Karpas-422 (cell line): ENCODE data around the gene PAK1IP1. TPM values are rescaled to one million over a fixed set of nuclear protein-coding genes. Genes with fewer than 3 reads are reported as not detected.

Experiments
- DNase-seq: peaks from one replicate; pipeline ENCODE4 v3.0.0-alpha.2; 2015
- H2AFZ ChIP-seq: fragments of 200-600 bp; sonication (generic); 2 replicates; pipeline ENCODE4 v1.6.1; 2014; ENCODE audit warnings: antibody characterized with exemption, low read length, mixed read lengths
- H3K27ac ChIP-seq: fragments of 200-600 bp; sonication (generic); 2 replicates; pipeline ENCODE4 v1.5.1; 2014; ENCODE audit warnings: mild to moderate bottlenecking, low read length, moderate library complexity
- H3K27me3 ChIP-seq: fragments of 200-600 bp; sonication (generic); 2 replicates; pipeline ENCODE4 v1.6.1; 2014; ENCODE audit warnings: low read length, mixed read lengths
- H3K36me3 ChIP-seq: fragments of 200-600 bp; sonication (generic); 2 replicates; pipeline ENCODE4 v1.6.1; 2014; ENCODE audit warnings: low read length, mixed read lengths; ENCODE audit not compliant: insufficient read depth
- H3K4me1 ChIP-seq: fragments of 200-600 bp; sonication (generic); 2 replicates; pipeline ENCODE4 v1.6.1; 2014; ENCODE audit warnings: mild to moderate bottlenecking, low read length, mixed read lengths
- H3K4me2 ChIP-seq: fragments of 200-600 bp; sonication (generic); 2 replicates; pipeline ENCODE4 v1.6.1; 2014; ENCODE audit warnings: low read length, low read depth, mild to moderate bottlenecking; ENCODE audit not compliant: poor library complexity, severe bottlenecking
- H3K4me3 ChIP-seq: fragments of 200-600 bp; sonication (generic); 2 replicates; pipeline ENCODE4 v1.5.1; 2014; ENCODE audit warnings: mild to moderate bottlenecking, antibody characterized with exemption, low read length, mixed read lengths
- H3K79me2 ChIP-seq: fragments of 200-600 bp; sonication (generic); 2 replicates; pipeline ENCODE4 v1.6.1; 2014; ENCODE audit warnings: mild to moderate bottlenecking, low read length, mixed read lengths
- H3K9ac ChIP-seq: fragments of 200-600 bp; sonication (generic); 2 replicates; pipeline ENCODE4 v1.6.0; 2014; ENCODE audit warnings: low read length
- H3K9me2 ChIP-seq: fragments of 200-600 bp; sonication (generic), shearing (Covaris generic); replicated peaks from 2 replicates; pipeline ENCODE4 v1.6.0; 2014; ENCODE audit warnings: mild to moderate bottlenecking, low read length, moderate library complexity; ENCODE audit not compliant: insufficient read depth
- H3K9me3 ChIP-seq: fragments of 300-700, 200-600 bp; sonication (generic); 2 replicates; pipeline ENCODE4 v1.6.1; 2014; ENCODE audit warnings: low read length, mixed read lengths
- H4K20me1 ChIP-seq: fragments of 200-600 bp; sonication (generic); 2 replicates; pipeline ENCODE4 v1.6.1; 2014; ENCODE audit warnings: mild to moderate bottlenecking, antibody characterized with exemption, low read length, low read depth; ENCODE audit not compliant: insufficient read depth
- total RNA-seq: library from RNA; depleted of rRNA; stranded (reverse); fragments of >200 nt; shearing (Covaris generic); gene quantifications from 2 replicates; pipeline ENCODE4 v1.2.3, GENCODE V29; 2014; ENCODE audit warnings: low replicate concordance

PAK1IP1 gene
- total RNA-seq, 1 experiment from 2014 or later, result 14.3 TPM

DNA sequence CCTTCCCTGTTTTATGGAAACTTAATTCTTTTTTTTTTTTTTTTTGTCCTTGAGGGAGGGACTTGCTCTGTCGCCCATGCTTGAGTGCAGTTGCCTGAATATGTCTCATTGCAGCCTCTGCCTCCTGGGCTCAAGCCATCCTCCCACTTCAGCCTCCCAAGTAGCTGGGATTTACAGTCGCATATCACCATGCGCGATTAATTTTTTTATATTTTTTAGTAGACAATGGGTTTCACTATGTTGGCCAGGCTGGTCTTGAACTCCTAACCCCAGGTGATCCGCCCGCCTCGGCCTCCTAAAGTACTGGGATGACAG is 28.8 kb downstream of the PAK1IP1 start:
- Histone ChIP-seq H3K79me2 (peaks cover 37% of the 10 kb centered on the region), H3K27me3 (no peaks in the 10 kb centered on the region), H3K27ac (peak overlapping the region; percentile 74), H2AFZ (peak overlapping the region; percentile 80), H3K4me1 (peaks cover 25% of the 10 kb centered on the region), H3K36me3 (peaks cover 5% of the 10 kb centered on the region; the same call in 1 of the 2 replicates), H3K9me3 (no peaks in the 10 kb centered on the region; the same call in 1 of the 2 replicates), H3K4me2 (peak overlapping the region; percentile 90), H3K9ac (peak overlapping the region; percentile 79), H3K4me3 (peak overlapping the region; percentile 78), H3K9me2 (no peaks in the 10 kb centered on the region), H4K20me1 (no peaks in the 10 kb centered on the region)
- DNase-seq, result peak; percentile 60

DNA sequence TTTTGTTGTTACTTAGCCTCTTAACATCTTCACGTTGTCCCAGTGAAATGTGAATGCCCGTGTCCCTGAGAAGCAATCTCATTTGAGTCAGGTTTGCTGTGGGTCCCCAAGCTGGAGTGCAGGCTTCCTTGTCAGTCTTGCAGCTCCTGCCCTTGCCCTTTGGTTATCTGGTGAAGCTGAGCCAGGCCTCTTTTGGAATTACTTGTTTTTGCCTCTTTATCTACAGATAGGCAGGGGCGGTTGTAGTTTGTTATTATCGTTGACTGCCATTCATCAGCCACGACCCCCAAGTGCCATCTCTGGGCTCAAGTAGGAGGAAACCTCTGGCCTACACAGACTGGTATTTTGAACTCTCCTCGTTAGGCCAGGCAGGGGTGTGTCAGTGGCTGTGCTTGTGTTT is 30.3 kb downstream of the PAK1IP1 start:
- H3K4me2 ChIP-seq, result peak overlapping the region; percentile 90
- no peaks in the 10 kb centered on the region for H4K20me1 ChIP-seq
- H3K9me3 ChIP-seq, result no peaks in the 10 kb centered on the region
- DNase-seq, result no peak
- no peaks in the 10 kb centered on the region for H3K27me3 ChIP-seq
- H3K36me3 ChIP-seq, result peaks cover 10% of the 10 kb centered on the region; the same call in 1 of the 2 replicates
- H3K9ac ChIP-seq, result no peak overlapping the region
- H3K4me3 ChIP-seq, result no peak overlapping the region
- no peaks in the 10 kb centered on the region for H3K9me2 ChIP-seq
- H3K27ac ChIP-seq, result no peak overlapping the region
- H3K79me2 ChIP-seq, result peaks cover 37% of the 10 kb centered on the region
- no peak overlapping the region for H2AFZ ChIP-seq
- peaks cover 25% of the 10 kb centered on the region for H3K4me1 ChIP-seq

DNA sequence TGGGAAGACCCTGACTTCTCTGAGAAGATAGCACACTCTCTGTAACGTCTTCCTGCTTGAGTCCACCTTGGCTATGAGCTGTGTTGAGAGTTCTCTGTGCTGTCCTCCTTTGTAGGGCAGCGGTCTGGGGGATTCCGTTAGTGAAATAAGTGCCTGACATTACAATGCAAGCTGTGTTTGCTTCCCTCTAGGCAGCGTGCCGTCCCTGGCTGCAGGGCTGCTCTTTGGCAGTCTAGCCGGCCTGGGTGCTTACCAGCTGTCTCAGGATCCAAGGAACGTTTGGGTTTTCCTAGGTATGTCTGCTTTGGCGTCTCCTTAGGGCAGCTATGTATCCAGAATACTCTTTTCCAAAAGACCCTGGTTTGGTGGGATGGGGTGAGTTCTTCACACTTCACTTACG is 30.9 kb downstream of the PAK1IP1 start:
- H3K27ac ChIP-seq, result no peak overlapping the region
- peaks cover 16% of the 10 kb centered on the region; the same call in 1 of the 2 replicates for H3K36me3 ChIP-seq
- peaks cover 37% of the 10 kb centered on the region for H3K79me2 ChIP-seq
- H4K20me1 ChIP-seq, result no peaks in the 10 kb centered on the region
- H3K27me3 ChIP-seq, result no peaks in the 10 kb centered on the region
- H2AFZ ChIP-seq, result no peak overlapping the region
- no peak overlapping the region for H3K9ac ChIP-seq
- H3K9me3 ChIP-seq, result no peaks in the 10 kb centered on the region
- DNase-seq, result no peak
- H3K4me2 ChIP-seq, result no peak overlapping the region
- H3K4me1 ChIP-seq, result peaks cover 23% of the 10 kb centered on the region
- H3K9me2 ChIP-seq, result no peaks in the 10 kb centered on the region
- no peak overlapping the region for H3K4me3 ChIP-seq

DNA sequence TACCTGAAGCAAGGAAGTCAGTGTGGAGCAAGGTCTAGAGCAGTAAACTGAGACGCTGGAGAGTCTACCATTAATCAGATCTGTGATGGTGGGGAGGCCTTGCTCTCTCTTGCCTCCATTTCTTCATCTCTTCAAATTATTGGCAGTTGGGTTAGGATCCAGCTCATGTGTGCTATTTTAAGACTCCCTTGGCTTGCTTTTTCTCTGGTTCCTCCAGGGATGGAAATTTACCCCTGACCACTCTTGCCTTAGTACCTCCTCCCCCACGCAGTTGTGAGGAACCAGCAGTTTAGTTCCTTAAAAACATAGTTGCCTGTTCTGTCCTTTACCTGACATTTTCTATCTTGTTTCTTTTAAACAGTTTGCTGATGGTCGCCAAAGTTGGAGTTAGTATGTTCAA is 35.5 kb downstream of the PAK1IP1 start:
- Histone ChIP-seq H2AFZ (no peak overlapping the region), H4K20me1 (no peaks in the 10 kb centered on the region), H3K9me3 (no peaks in the 10 kb centered on the region), H3K4me3 (no peak overlapping the region), H3K9ac (no peak overlapping the region), H3K27me3 (no peaks in the 10 kb centered on the region), H3K79me2 (peaks cover 5% of the 10 kb centered on the region; the same call in 1 of the 2 replicates), H3K4me1 (no peaks in the 10 kb centered on the region), H3K4me2 (no peak overlapping the region), H3K27ac (no peak overlapping the region), H3K9me2 (no peaks in the 10 kb centered on the region), H3K36me3 (peaks cover 16% of the 10 kb centered on the region; the same call in 1 of the 2 replicates)
- DNase-seq, result no peak

DNA sequence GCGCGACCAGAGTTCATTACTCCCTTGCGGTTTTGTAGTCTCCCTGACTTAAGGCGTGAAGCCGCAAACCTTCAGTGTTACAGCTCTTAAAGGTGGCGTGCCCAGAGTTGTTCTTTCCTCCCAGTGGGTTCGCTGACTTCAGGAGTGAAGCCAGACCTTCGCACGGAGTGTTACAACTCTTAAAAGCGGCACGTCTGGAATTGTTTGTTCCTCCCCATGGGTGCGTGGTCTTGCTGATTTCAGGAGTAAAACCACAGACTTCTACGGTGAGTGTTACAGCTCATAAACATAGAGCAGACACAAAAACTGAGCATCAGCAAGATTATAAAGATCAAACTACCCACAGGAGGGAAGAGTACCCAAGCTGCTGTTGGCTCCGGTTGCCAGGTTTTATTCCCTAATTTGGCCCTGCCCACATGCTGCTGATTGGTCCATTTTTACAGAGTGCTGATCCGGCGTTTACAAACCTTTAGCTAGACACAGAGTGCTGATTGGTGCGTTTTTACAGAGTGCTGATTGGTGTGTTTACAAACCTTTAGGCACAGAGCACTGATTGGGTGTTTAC is 38.5 kb downstream of the PAK1IP1 start:
- Histone ChIP-seq H4K20me1 (no peaks in the 10 kb centered on the region), H3K36me3 (peaks cover 10% of the 10 kb centered on the region; the same call in 1 of the 2 replicates), H3K9me3 (no peaks in the 10 kb centered on the region), H3K4me1 (no peaks in the 10 kb centered on the region), H3K79me2 (no peaks in the 10 kb centered on the region), H2AFZ (no peak overlapping the region), H3K9ac (no peak overlapping the region), H3K4me3 (no peak overlapping the region), H3K27me3 (no peaks in the 10 kb centered on the region), H3K4me2 (no peak overlapping the region), H3K9me2 (no peaks in the 10 kb centered on the region), H3K27ac (no peak overlapping the region)
- DNase-seq, result no peak

DNA sequence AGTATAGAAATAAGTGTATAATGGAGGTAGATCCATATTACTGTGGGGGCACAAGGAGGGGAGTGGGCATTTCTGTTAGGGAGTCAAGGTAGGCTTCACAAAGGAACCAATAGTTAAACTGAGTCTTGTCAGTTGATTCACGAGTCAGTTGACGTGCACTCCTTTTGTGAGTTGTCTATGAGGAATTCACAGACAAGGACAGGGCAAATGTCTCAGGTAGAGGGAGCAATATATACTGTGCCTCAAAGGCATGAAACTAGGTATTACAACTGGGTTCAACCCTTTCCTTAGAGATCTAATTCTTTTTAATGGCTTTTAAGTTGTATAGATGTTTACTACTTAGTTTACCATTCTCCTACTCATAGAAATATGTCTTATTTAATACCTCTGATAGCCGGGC is 39.1 kb downstream of the PAK1IP1 start:
- H3K4me2 ChIP-seq, result no peak overlapping the region
- no peak overlapping the region for H2AFZ ChIP-seq

DNA sequence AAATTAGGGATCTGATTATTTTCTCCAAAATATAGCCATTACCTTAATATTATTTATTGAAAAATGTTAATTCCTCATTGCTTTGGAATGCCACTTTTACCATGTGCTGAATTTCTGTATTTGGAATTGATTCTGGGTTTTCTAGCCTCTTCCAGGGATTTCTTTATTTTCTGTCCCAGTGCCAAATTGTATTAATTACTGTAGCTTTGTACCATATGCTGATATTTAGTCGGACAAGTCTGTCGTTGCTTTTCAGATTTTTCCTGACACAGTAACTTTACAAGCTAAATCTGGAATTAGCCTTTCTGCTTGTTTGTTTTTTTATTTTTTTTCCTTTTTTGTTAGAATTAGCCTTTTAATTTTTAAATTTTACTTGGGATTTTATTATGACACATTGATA is 42.0 kb downstream of the PAK1IP1 start:
- Histone ChIP-seq H3K79me2 (no peaks in the 10 kb centered on the region), H3K9me2 (no peaks in the 10 kb centered on the region)

More for the DNA sequence above, 39.1 kb downstream of the PAK1IP1 start:
- Histone ChIP-seq H3K36me3 (peaks cover 10% of the 10 kb centered on the region; the same call in 1 of the 2 replicates), H4K20me1 (no peaks in the 10 kb centered on the region), H3K4me1 (no peaks in the 10 kb centered on the region), H3K9me2 (no peaks in the 10 kb centered on the region), H3K4me3 (no peak overlapping the region), H3K79me2 (no peaks in the 10 kb centered on the region), H3K9ac (no peak overlapping the region), H3K9me3 (no peaks in the 10 kb centered on the region), H3K27me3 (no peaks in the 10 kb centered on the region), H3K27ac (no peak overlapping the region)
- DNase-seq, result no peak

DNA sequence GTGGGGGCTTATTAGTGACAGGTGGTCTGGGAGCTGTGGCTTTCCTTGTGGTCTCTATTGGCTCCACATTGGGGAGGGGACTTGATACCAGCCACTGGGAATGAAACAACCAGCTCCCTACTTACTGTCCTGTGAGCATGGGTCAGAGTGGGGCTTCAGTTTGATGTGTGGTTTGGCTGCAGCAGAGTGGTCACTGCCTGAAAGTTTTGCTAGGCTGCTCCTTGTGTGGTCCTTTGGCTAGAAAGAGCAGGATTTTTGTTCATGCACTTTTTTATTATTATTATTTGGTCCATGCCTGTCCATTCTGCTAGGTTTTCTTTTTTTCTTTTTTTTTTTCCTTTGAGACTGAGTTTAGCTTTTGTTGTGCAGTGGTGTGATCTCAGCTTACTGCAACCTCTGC is 45.3 kb downstream of the PAK1IP1 start:
- Histone ChIP-seq H3K4me3 (no peak overlapping the region), H2AFZ (no peak overlapping the region)
- DNase-seq, result no peak

More for the DNA sequence above, 42.0 kb downstream of the PAK1IP1 start:
- Histone ChIP-seq H3K4me2 (no peak overlapping the region), H3K27me3 (no peaks in the 10 kb centered on the region), H4K20me1 (no peaks in the 10 kb centered on the region), H3K27ac (no peak overlapping the region), H3K36me3 (no peaks in the 10 kb centered on the region), H3K4me3 (no peak overlapping the region), H2AFZ (no peak overlapping the region), H3K4me1 (no peaks in the 10 kb centered on the region), H3K9me3 (no peaks in the 10 kb centered on the region), H3K9ac (no peak overlapping the region)
- no peak for DNase-seq

More for the DNA sequence above, 45.3 kb downstream of the PAK1IP1 start:
- Histone ChIP-seq H3K27ac (no peak overlapping the region), H3K27me3 (no peaks in the 10 kb centered on the region), H3K9me3 (no peaks in the 10 kb centered on the region), H3K9ac (no peak overlapping the region), H3K9me2 (no peaks in the 10 kb centered on the region), H3K4me1 (no peaks in the 10 kb centered on the region), H4K20me1 (no peaks in the 10 kb centered on the region), H3K79me2 (no peaks in the 10 kb centered on the region), H3K4me2 (no peak overlapping the region), H3K36me3 (no peaks in the 10 kb centered on the region)
